Left renal cortex interstitium (tissue), 4 donors: ENCODE results near the gene GTF3C1. TPM values are rescaled to one million over a fixed set of nuclear protein-coding genes. Genes with fewer than 3 reads are reported as not detected.
"Not testable (repeated sequence)": the region's sequence is repeated elsewhere in the genome, so short reads cannot be mapped to it uniquely, and the experiment has no call there.

Experiments used
- DNase-seq, 4 donors: peaks; one replicate each; pipeline ENCODE4 v3.0.0-alpha.2; 2013; ENCODE audit warnings: low read depth in 4 of 4, low spot score in 2 of 4, missing footprints in 1 of 4
- polyA plus RNA-seq, 4 donors: library from polyadenylated mRNA; unstranded; fragments of 120-200 nt; gene quantifications; one replicate each; pipeline ENCODE4 v1.2.1, GENCODE V29; 2013; ENCODE audit not compliant: insufficient read length in 4 of 4

GTF3C1 gene
- polyA plus RNA-seq, 4 donors, result 68.1 to 106 (median 94.9) TPM

DNA sequence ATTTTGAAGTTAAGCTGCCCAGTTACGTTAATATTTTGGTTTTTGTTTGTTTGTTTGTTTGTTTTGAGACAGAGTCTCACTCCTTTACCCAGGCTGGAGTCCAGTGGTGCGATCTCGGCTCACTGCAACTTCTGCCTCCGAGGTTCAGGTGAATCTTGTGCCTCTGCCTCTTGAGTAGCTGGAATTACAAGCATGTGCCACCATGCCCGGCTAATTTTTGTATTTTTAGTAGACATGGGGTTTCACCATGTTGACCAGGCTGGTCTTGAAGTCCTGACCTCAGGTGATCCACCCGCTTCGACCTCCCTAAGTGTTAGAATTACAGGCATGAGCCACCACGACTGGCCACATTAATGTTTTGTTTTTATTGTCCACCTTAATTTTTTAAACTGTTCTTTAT is 21.3 kb upstream of the GTF3C1 start:
- DNase-seq, result not testable (repeated sequence)

DNA sequence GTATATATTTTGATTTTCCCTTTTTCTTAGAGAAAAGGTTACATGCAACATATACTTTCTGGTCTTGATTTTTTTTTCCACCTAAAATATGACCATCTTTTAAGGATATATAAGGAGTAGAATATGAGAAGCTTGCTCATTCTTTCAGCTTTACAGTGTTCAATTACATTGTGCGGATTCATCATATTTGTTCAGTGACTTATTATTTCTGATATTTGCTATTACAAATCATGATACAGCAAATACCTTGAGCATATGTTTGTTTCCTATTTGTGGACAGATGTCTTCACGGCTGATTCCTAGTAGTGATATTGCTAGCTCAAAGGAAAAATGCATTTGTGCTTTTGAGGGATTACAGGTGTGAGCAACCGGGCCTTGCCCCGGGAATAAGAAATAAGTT is 18.4 kb upstream of the GTF3C1 start:
- DNase-seq, result no peak

DNA sequence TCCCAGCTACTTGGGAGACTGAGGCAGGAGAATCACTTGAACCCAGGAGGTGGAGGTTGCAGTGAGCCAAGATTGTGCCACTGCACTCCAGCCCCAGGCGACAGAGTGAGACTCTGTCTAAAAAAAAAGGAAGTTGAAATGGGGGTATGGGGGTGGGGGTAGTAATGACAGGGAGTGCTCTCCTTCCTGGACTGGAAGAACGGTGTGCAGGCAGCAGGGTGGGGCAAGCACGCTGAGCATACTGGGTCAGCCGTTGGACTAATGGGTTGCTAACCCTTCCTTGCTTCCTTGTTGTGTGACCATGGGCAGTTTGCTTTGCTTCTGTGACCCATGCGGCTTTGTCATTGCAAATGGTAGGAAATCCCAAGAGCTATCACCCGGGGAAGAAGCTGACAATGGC is 16.7 kb upstream of the GTF3C1 start:
- no peak for DNase-seq

DNA sequence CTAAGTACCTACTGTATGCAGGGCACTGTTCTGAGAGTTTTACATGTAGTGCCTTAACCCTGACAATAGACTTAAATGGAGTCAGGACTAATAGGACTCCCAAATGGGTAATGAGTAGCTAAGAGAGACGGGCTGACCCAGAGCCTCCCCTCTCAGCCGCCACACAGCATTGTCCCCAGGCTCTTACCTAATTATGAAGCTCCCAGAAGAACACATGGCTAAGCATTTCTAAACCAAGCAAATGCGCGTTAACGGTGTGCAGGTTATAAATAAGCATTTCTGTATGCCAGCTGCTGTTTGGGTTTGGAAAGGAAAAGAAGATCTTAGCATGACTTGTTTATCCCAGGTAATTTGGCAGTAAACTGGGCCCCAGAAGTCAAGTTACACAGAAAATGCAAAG is 14.5 kb upstream of the GTF3C1 start:
- DNase-seq, result no peak

DNA sequence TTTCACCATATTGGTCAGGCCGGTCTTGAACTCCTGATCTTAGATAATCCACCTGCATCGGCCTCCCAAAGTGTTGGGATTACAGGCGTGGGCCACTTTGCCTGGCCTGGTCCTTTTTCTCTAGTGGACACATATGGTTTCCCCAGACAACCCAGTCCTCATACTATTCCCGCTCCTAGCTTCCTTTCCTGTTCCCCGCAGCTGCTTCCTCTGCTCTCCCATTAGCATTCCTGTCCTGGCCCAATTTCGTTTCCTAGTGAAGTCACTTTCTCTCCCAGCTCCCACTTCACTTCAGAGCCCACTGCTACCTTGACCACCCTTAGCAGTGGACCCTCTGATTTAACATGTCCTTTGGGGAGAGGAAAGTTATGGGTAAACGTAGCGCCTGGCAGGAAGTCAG is 11.5 kb upstream of the GTF3C1 start:
- DNase-seq, result no peak

DNA sequence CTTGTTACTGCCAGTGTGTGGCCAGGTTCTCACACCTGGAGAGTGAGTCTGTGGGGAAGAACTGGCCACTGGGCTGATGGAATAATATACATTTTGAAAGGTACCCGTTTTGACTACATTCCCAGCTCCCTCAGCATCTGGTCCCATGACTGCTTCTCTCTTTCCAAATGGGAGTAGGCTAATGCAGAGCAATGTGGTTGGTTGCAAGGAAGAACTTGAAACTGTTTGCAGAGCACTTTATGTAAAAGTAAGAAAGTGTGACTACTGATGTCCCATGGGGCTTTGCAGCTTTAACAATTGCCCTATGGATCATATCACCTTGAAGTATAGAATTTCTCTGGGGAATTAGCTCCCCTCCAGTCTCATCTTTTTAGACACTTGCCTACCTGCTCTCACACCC is 9.2 kb upstream of the GTF3C1 start:
- DNase-seq, result no peak

DNA sequence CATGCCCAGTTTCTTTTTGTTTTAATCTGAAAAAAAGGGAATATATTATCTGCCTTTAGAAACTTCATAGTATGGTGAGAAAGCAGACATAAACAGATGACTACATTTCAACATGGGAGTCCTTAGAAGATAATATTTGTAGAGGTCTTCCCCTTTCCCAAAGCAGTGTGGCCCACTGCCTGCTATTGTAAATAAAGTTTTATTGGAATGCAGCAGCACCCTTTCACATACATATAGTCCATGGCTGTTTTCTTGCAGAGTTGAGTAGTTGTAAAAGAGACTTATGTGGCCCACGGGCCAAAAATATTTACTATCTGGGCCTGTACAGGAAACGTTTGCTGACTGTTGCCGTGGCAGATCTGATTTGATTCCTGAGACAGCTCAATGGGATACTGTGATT is 8.7 kb upstream of the GTF3C1 start:
- DNase-seq, result no peak

DNA sequence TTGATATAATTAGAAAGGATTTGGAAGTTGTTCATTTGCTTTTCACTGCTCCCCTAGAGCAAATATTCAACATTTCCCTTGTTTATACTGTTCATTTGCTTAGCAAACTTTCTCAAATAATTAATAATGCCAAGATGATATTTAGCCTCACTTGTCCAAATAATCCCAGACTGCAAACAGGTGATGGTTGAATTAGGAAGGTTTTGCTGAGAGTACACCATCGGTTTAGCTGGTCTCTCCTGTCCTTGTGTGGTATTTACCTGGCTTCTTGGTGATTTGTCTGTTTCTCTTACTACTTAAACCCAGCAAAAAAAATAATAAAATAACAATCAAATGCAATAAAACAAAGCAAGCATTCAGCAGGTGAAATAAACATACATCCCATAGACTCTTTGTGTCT is 6.8 kb upstream of the GTF3C1 start:
- no peak for DNase-seq

DNA sequence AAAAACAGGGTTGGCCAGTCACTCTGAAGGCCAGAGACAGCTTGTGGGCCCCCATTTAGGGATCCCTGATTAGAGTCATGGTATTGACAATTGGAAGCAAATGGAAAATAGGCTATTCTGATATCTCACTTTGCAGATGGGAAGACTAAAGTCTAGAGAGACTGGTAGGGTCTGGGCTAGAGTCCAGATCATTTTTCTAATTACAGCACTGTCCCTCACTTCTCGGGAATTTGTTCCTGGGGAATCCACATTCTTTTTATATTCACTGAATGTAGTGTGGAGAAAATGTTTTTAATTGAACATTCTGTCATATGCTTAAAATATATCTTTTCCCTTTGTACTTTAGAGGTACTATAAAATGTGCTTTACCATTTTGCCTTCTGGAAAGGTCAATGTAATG is 1.3 kb upstream of the GTF3C1 start:
- no peak for DNase-seq

DNA sequence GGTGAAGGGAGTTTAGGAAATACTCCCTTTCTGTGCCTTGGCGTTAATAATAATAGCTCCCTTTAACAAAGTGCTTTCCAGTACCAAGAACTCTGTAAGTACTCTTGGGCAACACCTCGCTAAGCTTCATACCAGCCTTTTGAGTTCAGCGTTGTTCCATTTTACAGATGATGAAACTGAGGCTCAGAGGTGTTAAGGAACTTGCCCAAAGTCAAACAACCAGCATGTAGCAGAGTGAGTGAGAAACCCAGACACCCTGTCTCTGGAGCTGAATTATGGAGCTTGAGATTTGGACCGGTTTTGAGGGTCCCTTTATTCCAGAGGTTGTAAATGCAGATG is 838 bp upstream of the GTF3C1 start:
- DNase-seq, result no peak

DNA sequence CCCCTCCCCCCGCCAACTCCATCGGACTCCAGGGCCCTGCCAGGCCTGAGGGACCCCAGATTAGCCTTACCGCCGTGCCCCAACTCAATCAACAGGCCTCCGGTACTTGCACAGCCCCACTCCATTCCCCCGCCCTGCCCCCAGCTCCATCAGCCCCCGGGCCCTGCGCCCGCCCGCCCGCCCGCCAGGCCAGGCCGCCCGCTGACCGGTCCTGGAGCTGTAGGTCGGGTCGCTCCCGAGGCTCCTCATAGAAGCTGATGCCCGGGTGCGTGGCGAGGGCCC is 308 bp downstream of the GTF3C1 start:
- DNase-seq, result no peak

DNA sequence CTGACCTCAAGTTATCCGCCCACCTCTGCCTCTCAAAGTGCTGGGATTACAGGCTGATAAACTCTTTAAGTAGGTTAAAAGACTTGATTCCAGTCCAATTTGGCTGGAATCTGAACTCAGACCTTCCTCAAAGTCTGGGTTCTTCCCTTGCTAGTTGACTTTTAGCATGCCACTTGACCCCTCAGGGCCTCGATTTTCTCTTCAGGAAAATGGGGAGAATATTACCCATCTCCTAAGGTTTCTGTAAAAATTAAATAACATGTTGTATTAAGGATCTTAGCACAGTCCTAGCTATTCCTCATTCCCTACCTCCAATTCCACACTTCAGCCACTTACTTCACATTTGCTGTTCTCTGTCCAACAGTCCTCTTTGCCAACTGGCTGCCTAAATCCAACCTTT is 1.9 kb downstream of the GTF3C1 start:
- no peak for DNase-seq

DNA sequence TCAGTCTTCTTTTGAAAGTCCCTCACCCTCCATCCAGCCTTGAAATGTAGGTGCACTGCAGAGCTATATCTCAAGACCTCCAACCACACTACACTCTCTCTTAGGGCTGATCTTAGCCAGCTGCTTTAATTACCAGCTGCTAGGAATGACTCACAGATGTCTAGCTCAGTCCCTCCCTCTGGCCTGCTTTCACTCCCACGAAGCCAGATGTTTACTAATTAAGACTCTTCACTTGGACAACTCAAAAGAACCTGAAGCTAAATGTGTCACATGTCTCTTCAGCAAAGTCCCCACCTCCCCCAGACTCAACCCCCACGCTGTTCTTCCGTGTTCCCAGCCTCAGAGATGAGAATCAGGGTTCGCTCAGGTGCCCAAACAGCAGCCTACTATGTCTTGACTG is 2.6 kb downstream of the GTF3C1 start:
- DNase-seq, result no peak

DNA sequence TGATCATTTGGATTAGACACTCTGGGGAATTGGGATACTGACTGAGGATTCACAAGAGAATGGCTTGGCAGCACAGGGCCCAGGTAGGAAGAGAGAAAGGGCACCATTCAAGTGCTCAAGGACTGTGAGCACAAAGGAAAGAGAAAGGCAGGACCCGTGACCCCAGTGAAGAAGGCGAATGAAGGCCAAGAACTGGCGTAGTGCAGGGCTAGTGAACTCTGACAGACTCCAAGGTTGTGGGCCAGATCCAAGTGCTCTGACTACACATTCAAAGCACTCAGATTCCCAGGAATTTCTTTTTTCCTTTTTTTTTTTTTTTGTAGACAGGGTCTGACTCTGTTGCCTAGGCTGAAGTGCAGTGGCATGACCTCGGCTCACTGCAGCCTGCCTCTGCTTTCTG is 5.0 kb downstream of the GTF3C1 start:
- no peak for DNase-seq

DNA sequence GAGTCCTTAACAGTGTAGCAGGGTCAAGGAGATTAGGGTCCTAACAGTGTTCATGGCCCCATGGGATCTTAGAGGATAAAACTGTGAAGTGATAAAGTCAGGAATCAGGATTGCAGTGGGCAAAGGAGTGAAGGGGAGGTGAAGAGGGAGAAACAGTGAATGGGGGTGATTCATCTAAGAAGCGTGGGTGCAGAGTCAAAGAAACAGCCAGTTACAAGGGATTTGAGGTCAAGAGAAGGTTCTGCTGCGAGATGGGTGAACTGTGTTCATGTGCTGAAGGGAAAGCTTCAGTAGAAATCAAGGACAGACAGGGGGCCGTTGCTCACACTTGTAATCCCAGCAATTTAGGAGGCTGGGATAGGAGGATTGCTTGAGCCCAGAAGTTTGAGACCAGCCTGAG is 5.9 kb downstream of the GTF3C1 start:
- no peak for DNase-seq

DNA sequence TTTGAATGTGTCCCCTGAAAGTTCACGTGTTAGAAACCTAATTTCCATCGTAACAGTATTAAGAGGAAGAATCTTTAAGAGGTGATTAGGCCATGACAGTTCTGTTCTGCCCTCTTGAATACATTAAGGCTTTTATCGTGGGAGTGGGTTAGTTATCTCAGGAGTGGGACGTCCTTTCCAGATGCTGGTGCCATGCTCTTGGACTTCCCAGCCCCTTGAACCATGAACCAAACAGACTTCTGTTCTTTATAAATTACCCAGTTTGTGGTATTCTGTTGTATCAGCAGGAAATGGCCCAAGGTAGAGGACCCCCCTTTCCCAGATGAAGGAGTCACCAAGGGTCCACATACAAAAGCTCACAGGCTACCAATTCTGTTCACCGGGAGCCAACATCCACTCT is 10.1 kb downstream of the GTF3C1 start:
- DNase-seq, result no peak

DNA sequence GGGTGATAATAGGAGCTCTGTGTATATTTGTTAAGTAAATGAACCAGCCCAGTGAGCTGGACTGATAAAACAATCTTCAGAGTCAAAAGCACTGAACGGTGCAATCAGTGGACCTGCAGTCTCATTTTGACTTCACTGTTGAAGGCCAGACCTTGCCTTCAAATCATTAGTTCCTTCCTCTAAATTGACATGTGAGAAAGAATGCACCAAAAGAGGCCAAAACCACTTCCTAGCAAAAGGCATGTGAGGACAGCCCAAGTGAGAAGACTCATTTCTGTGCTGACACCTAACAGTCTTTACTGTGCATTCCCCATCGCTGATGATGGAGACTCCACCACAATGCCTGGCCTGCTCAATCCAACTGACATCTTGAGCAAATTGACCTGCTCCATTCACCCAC is 10.6 kb downstream of the GTF3C1 start:
- DNase-seq, result no peak

DNA sequence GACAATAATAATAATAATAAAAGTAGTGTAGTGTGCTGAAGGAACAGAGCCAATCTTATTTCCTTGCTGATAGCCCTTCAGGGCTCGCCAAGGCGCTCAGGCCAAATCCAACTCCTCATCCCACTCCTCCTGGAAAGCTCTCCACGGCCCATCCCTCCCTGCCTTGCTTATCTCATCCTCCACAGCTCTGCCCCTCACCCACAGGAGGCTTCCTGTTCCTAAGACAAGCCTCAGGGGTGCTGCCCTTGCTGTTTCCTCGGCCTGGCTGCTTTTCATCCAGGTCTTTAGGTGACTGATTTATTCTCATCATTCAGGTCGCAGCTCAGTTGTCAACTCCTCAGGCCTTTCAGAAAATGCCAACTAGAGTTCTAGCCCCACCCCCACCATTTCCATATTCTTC is 11.2 kb downstream of the GTF3C1 start:
- no peak for DNase-seq

DNA sequence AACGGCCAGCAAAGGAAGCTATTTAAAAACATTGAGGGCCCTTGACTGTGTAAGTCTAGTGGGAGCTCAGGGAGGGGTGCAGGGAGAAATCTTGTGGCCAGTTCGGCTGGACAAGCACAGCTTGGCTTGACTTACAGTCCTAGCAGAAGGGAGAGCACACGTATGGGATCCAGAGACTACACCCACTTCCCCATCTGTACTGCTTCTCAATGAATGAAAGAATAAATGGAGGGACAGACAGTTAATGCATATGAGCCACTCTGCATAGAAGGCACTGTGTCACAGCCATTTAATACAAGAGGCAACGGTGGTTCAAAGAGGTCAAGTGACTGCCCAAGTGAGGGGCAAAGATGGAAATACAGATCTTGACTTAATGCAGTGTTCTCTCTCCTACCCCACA is 15.5 kb downstream of the GTF3C1 start:
- no peak for DNase-seq

DNA sequence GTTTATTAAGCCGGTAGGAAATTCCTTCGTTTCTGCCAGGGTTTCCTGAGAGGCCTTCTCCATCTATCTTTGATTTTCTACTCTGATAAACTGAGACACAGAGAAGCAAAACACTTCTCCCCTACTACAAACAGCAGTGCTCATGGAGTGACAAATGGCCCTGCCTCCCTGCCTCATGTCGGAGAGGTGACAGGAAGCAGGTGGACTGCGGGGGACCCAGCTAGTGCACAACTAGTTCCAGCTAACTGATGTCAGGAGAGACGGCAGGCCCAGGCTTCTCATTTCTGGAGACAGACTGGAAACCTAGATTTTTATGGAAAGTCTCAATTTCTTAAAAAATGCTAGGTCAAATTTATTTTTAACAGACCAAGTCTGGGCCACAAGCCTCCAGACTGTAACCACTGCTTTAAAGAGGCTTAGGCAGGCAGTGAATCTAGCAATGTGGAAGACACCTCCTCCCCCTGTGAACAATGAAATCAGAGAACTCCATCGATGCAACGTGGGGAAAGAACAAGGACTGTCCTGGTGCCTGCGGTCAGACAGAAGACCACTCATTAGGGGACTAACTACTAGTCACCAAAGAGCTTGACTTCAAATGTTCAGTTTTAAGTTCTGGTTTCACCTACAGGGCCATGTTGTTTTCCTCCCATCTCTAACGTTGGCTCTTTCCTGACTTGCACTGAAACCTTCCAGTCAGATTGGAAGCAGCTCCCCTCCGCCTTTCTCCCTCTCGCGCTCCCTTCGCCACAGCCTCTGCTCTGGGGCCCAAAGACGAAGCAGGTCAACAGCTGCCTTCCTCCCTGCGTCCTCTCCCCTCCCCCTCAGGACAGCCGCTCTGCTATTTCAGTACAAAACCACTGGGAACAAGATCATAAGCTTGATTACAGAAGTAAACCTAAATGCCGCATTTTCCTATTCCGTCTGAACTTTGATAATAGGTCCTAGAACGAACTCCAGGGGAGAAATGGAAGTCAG is 17.6 kb downstream of the GTF3C1 start:
- no peak for DNase-seq

DNA sequence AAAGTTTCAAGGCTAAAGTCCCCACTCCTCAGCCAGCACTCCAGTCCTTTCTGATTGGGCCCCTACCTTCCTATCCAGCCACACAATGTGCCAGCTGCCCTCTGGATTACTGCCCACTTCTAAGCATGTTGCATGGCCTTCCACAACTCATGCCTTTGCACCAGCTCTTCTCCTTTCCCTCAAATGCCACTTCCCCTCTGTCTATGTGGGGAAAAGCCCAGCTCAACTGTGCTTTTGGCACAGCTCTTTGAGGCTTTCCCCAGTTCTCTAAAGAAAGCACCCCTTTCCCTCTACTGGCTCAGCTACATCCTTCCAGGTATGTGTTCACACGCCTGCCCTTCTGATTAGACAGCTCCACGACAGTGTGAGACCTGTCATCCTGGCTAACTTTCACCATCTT is 18.5 kb downstream of the GTF3C1 start:
- DNase-seq, result no peak

DNA sequence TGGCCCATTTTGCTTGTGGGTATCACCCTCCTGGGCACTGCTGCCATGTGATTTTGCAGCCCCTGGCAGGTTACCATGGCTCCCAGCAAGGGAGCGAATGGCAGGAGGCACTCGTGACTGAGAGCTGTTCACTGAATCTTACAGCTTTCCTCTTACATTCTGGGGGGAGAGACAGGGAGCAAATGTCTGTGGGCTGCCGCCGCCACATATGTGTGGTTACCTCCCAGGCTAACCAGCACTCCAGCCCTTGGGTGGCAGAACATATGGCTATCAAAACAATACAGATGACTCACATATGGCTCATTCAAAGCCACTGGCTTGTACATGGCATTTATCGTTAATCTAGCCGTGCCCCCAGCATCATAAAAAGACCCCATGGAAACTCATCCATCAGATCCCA is 19.8 kb downstream of the GTF3C1 start:
- DNase-seq, result no peak

DNA sequence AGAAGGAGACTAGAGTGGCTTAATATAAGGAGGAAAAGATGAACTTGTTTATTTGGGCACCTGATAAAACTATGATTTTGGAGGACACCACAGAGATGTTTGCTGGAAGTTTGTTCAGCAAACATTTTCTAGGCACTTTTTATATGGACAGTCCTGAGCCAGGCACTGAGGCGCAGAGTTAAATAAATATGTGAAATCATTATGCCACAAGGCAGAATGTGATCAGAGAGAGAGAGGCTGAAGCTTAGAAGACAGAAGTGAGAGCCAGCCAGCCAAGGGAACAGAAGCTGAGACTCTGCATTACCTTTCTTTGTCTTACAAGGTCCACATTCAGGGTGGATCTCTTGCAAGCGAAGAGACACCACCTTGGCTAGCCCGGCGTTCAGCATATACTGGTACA is 21.4 kb downstream of the GTF3C1 start:
- no peak for DNase-seq
